Lung (tissue), 13 donors: ENCODE measurements around the gene PRSS3. TPM values are rescaled to one million over a fixed set of nuclear protein-coding genes. Genes with fewer than 3 reads are reported as not detected.
"Not testable (repeated sequence)": the region's sequence is repeated elsewhere in the genome, so short reads cannot be mapped to it uniquely, and the experiment has no call there.

ENCODE experiments used
- ATAC-seq: fragments of 200-7000 bp; cut with Tn5 transposase; one replicate; pipeline ENCODE4 v1.9.1; 2020; ENCODE audit warnings: moderate number of reproducible peaks; ENCODE audit not compliant: insufficient read depth, low FRiP score
- DNase-seq, 3 donors: peaks; one replicate each; pipeline ENCODE4 v3.0.0-alpha.2; 2013 to 2017
- H3K27ac ChIP-seq, 2 donors: one replicate each; pipeline ENCODE4 v1.5.1; 2013; ENCODE audit warnings: mild to moderate bottlenecking in 2 of 2, moderate library complexity in 2 of 2, control low read depth in 1 of 2, inconsistent platforms in 1 of 2, low read depth in 1 of 2, low read length in 1 of 2
- H3K27me3 ChIP-seq, 3 donors: one replicate each; pipeline ENCODE4 v1.5.1; 2013; ENCODE audit warnings: low read length in 2 of 3; ENCODE audit not compliant: control insufficient read depth in 3 of 3, insufficient read depth in 3 of 3
- H3K36me3 ChIP-seq, 4 donors: one replicate each; pipeline ENCODE4 v1.5.1; 2013; ENCODE audit warnings: low read length in 4 of 4, mild to moderate bottlenecking in 1 of 4, moderate library complexity in 1 of 4; ENCODE audit not compliant: control insufficient read depth in 4 of 4, insufficient read depth in 4 of 4
- H3K4me1 ChIP-seq, 5 donors: one replicate each; pipeline ENCODE4 v1.5.1; 2013; ENCODE audit warnings: low read length in 5 of 5, mild to moderate bottlenecking in 2 of 5, moderate library complexity in 1 of 5; ENCODE audit not compliant: control insufficient read depth in 5 of 5, insufficient read depth in 5 of 5
- H3K4me3 ChIP-seq: one replicate; pipeline ENCODE4 v1.5.1; 2013; ENCODE audit warnings: mild to moderate bottlenecking, control low read depth, moderate library complexity
- H3K9ac ChIP-seq, 2 donors: one replicate each; pipeline ENCODE4 v1.5.1; 2013; ENCODE audit warnings: low read length in 2 of 2, control low read depth in 1 of 2; ENCODE audit not compliant: insufficient read depth in 1 of 2
- H3K9me3 ChIP-seq, 4 donors: one replicate each; pipeline ENCODE4 v1.5.1; 2013; ENCODE audit warnings: low read length in 3 of 4, mild to moderate bottlenecking in 1 of 4, moderate library complexity in 1 of 4; ENCODE audit not compliant: control insufficient read depth in 4 of 4, insufficient read depth in 3 of 4
- WGBS, 2 donors: extraction: QIAGEN DNeasy Blood & Tissue Kit; methylation state at CpG; one replicate each; pipeline ENCODE4 v1.1.7; 2013; 5-methylcytosine and 5-hydroxymethylcytosine counted together
- polyA plus RNA-seq, 2 donors: library from polyadenylated mRNA; stranded (reverse); fragments of 200-250 nt; gene quantifications; one replicate each; pipeline ENCODE4 v1.2.1, GENCODE V29; 2013
- small RNA-seq: library from RNA; depleted of rRNA; stranded (forward); fragments of <200 nt; gene quantifications from one replicate; pipeline ENCODE3, GENCODE V24; 2014; ENCODE audit warnings: low replicate concordance
- total RNA-seq, 2 donors: library from RNA; depleted of rRNA in 1 of 2; stranded (reverse); fragments of >200 nt in 1 of 2; gene quantifications; one replicate each; pipeline ENCODE4 v1.2.1, GENCODE V29; 2014 to 2021
- TF ChIP-seq, protein P1 (sequence below): IDR thresholded peaks from 2 replicates; pipeline ENCODE4 v1.5.1; 2012; ENCODE audit warnings: mild to moderate bottlenecking; ENCODE audit errors: control extremely low read depth, extremely low read depth
- donor health status: control.
- donor health status: control.
- donor health status: Bipolar disorder and iron deficiency.
- donor health status: healthy.
- donor health status: DM: yes; HTN: yes; CAD: no.

PRSS3 gene
- total and polyA plus RNA-seq, 4 donors = 0.26 to 1.3 (median 0.37) TPM; not detected in 1

GRCh38 chr9:33843312-33843961 lies 48.1 kb downstream of the PRSS3 start:
- TF ChIP-seq, protein P1, sequence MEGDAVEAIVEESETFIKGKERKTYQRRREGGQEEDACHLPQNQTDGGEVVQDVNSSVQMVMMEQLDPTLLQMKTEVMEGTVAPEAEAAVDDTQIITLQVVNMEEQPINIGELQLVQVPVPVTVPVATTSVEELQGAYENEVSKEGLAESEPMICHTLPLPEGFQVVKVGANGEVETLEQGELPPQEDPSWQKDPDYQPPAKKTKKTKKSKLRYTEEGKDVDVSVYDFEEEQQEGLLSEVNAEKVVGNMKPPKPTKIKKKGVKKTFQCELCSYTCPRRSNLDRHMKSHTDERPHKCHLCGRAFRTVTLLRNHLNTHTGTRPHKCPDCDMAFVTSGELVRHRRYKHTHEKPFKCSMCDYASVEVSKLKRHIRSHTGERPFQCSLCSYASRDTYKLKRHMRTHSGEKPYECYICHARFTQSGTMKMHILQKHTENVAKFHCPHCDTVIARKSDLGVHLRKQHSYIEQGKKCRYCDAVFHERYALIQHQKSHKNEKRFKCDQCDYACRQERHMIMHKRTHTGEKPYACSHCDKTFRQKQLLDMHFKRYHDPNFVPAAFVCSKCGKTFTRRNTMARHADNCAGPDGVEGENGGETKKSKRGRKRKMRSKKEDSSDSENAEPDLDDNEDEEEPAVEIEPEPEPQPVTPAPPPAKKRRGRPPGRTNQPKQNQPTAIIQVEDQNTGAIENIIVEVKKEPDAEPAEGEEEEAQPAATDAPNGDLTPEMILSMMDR = no peak
- peaks cover 0 to 10% (median 6%) of the 10 kb centered on the region in 5 donors for H3K4me1 ChIP-seq
- H3K9me3 ChIP-seq = no peaks in the 10 kb centered on the region
- WGBS, 2 donors = 47 to 57% methylated on average over 5 of the region's 5 CpGs
- H3K4me3 ChIP-seq = no peak overlapping the region
- H3K9ac ChIP-seq = no peak overlapping the region
- ATAC-seq (no peak), DNase-seq (no peak)
- H3K27ac ChIP-seq = no peak overlapping the region
- H3K27me3 ChIP-seq = no peaks in the 10 kb centered on the region
- peaks cover 0 to 2% (median 0%) of the 10 kb centered on the region in 4 donors for H3K36me3 ChIP-seq

DNA sequence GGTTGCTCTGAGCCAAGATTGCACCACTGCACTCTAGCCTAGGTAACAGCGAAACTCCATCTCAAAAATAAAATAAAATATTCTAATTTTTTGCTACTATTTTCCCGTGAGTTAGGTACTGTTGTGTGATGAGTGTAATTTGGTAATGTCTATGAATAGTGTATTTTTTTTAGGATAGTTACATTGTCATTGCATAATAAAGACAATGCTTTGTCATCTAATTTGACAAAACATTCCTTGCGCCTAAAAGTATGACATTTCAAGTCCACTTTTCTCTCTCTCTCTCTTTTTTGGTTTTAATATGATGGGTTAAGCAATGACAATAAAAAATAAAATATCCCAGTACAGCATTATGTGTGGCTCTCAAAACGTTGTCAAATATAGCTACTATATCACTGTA lies 50.9 kb downstream of the PRSS3 start:
- DNase-seq = no peak
- no peaks in the 10 kb centered on the region for H3K36me3 ChIP-seq
- H3K27me3 ChIP-seq = no peaks in the 10 kb centered on the region
- no peaks in the 10 kb centered on the region for H3K9me3 ChIP-seq
- no peak for ATAC-seq
- H3K27ac ChIP-seq = no peak overlapping the region
- H3K4me1 ChIP-seq = peaks cover 2 to 19% (median 6%) of the 10 kb centered on the region in 5 donors
- TF ChIP-seq, protein P1 = no peak
- no peak overlapping the region for H3K4me3 ChIP-seq
- H3K9ac ChIP-seq = no peak overlapping the region
- 60 to 78% methylated on average over 4 of the region's 4 CpGs for WGBS, 2 donors

DNA sequence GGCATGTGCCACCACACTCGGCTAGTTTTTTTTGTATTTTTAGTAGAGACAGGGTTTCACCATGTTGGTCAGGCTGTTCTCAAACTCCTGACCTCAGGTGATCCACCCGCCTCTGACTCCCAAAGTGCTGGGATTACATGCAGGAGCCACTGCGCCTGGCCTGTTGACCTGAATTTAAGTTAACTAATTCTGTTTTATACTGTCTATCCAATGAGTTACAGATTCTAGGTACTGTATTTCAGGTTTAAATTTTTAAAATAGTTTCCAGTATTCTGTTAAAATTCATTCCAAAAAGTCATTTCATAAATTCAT lies 52.5 kb downstream of the PRSS3 start:
- not testable (repeated sequence) for DNase-seq, H3K9ac ChIP-seq, H3K27ac ChIP-seq, H3K36me3 ChIP-seq, H3K9me3 ChIP-seq, H3K4me3 ChIP-seq, H3K27me3 ChIP-seq, ATAC-seq
- peaks cover 3 to 22% (median 5%) of the 10 kb centered on the region in 5 donors for H3K4me1 ChIP-seq
- 95 to 99% methylated on average over 3 of the region's 3 CpGs for WGBS, 2 donors

Small RNA genes lying within 50 kb of the gene (small RNA-seq; reads per million reads assigned to genes)
- not detected for gene RF00019

Other genes with a start within 250 kb of the PRSS3 start
- 10 to 100 TPM; 29.4 to 29.5 TPM for gene UBE2R2, start 21.6 kb downstream of the PRSS3 start, total RNA-seq
- 10 to 100 TPM; 16.2 to 25.4 TPM for gene UBE2R2, start 21.6 kb downstream of the PRSS3 start, polyA plus RNA-seq